Measurements from ENCODE around the gene BPIFA3. TPM values are rescaled to one million over a fixed set of nuclear protein-coding genes. Genes with fewer than 3 reads are reported as not detected.

Gene BPIFA3
- total RNA-seq, 1 donor from 2014 or later: not detected

DNA sequence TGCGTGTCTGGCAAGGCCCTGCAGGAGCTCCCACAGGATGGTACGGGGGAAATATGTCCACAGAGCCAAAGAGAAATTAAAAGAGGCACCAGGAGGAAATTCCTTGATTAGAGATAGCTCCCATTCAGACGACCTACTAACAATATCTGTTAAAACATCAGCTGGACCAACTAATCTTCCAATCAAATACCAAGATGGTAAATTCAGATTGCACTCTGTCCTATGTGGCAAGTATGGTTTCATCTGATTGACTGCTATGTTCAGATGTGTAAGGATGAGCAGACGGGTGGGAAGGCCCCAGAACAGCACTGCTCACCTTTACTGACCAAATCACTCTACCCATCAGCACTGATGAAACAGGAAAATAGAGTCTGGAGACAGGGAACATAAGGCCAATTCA is 29.7 kb upstream of the BPIFA3 start:
- Histone ChIP-seq H3K4me3 (no peak overlapping the region), H3K27me3 (no peaks in the 10 kb centered on the region), H3K27ac (no peak overlapping the region), H3K36me3 (no peaks in the 10 kb centered on the region), H3K4me1 (no peaks in the 10 kb centered on the region), H3K9me3 (no peaks in the 10 kb centered on the region)
- DNase-seq (ENCODE audit: low spot score in 2 of 2): no peak
- intact Hi-C loops (cut with DNase I): no loop called here
- TF ChIP-seq, protein P1, sequence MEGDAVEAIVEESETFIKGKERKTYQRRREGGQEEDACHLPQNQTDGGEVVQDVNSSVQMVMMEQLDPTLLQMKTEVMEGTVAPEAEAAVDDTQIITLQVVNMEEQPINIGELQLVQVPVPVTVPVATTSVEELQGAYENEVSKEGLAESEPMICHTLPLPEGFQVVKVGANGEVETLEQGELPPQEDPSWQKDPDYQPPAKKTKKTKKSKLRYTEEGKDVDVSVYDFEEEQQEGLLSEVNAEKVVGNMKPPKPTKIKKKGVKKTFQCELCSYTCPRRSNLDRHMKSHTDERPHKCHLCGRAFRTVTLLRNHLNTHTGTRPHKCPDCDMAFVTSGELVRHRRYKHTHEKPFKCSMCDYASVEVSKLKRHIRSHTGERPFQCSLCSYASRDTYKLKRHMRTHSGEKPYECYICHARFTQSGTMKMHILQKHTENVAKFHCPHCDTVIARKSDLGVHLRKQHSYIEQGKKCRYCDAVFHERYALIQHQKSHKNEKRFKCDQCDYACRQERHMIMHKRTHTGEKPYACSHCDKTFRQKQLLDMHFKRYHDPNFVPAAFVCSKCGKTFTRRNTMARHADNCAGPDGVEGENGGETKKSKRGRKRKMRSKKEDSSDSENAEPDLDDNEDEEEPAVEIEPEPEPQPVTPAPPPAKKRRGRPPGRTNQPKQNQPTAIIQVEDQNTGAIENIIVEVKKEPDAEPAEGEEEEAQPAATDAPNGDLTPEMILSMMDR (IDR thresholded peaks at IDR 0.05): no peak

DNA sequence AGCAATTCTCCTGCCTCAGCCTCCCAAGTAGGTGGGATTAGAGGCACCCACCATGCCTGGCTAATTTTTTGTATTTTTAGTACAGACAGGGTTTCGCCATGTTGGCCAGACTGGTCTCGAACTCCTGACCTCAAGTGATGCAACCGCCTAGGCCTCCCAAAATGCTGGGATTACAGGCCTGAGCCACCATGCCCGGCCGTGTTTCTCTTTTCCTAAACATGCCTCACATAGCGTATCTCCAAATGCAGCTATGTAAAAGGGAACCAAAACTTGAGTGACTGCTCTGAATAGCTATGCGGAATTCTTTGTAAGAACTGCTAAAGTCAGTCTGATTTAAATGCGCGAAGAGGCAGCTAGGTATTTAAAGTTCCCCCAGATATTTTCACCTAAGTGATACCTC is 28.7 kb upstream of the BPIFA3 start:
- intact Hi-C loops (cut with DNase I): no loop called here
- Histone ChIP-seq H3K27ac (no peak overlapping the region), H3K4me1 (no peaks in the 10 kb centered on the region), H3K27me3 (no peaks in the 10 kb centered on the region), H3K4me3 (no peak overlapping the region), H3K36me3 (no peaks in the 10 kb centered on the region), H3K9me3 (no peaks in the 10 kb centered on the region)
- DNase-seq (ENCODE audit: low spot score in 2 of 2): no peak
- TF ChIP-seq, protein P1 (IDR thresholded peaks at IDR 0.05): no peak

DNA sequence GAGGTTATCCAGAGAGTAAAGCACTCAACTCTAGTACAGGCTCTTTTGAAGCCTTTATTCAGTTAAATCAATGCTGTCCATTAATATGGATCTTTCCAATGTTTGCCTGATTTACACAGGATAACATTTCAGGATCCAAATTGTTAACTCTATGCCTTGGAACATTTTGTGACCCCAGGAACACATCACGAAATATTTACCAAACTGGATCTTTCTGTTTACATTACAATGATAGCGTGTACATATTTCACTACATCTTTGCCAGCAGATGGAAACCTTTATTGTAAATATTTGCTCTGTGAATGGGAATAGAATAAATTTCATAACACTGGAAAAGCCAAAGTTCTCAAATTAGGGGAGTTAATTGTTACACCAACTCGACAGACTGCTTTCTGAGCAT is 25.7 kb upstream of the BPIFA3 start:
- Histone ChIP-seq H3K27ac (no peak overlapping the region), H3K4me1 (no peaks in the 10 kb centered on the region), H3K36me3 (no peaks in the 10 kb centered on the region), H3K4me3 (no peak overlapping the region), H3K27me3 (no peaks in the 10 kb centered on the region), H3K9me3 (no peaks in the 10 kb centered on the region)
- intact Hi-C loops (cut with DNase I): no loop called here
- TF ChIP-seq, protein P1 (IDR thresholded peaks at IDR 0.05): no peak
- no peak for DNase-seq (ENCODE audit: low spot score in 2 of 2)

DNA sequence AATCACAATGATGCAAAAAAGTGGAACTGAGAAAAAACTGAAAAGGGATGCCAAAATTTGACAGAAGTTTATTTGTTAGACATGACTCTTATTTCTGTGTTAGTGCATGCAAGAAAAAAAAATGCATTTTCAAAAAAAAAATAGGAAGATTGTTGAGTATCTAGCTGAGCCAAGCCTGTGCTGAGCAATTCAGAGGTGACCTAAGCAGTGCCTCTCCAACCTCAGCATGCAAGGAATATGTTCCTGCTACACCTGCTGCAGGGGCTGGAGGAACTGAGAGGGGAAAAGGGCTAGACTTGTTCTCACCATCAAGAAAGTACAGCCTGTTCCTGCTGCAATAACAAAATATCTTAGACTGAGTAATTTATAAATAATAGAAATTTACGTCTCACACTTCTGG is 25.2 kb upstream of the BPIFA3 start:
- intact Hi-C loops (cut with DNase I): no loop called here
- Histone ChIP-seq H3K27me3 (no peaks in the 10 kb centered on the region), H3K36me3 (no peaks in the 10 kb centered on the region), H3K4me1 (no peaks in the 10 kb centered on the region), H3K4me3 (no peak overlapping the region), H3K27ac (no peak overlapping the region), H3K9me3 (no peaks in the 10 kb centered on the region)
- TF ChIP-seq, protein P1 (IDR thresholded peaks at IDR 0.05): no peak
- DNase-seq (ENCODE audit: low spot score in 2 of 2): no peak

DNA sequence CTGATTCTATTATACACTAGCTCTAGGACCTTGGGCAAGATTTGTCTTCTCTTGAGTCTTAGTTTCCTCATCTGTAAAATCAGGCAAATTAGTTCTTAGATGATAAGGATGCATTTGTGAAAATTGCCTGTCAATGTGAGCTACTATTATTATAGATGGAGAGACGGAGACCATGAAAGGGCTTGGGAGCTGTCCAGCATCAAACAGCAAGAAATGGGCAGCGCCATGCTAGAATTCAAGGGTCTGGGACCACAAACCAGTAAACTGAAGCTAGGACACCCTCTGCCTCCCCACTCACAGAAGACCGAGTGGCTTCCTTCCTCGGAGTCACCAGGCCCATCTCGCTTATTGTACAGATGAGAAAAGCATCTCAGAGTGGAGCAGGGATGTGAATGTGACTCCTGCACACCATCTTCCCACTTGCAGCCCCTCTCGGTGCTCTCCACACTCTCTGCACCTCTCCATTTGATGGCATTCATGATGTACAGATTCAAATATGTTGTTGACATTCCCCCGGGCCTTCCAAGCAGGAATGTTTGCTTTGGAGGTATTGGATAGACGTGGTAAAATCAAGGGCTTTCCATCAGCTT is 24.1 kb upstream of the BPIFA3 start:
- no peaks in the 10 kb centered on the region for H3K9me3 ChIP-seq
- no peak overlapping the region for H3K4me3 ChIP-seq
- no peaks in the 10 kb centered on the region for H3K27me3 ChIP-seq
- H3K36me3 ChIP-seq: no peaks in the 10 kb centered on the region
- no peak for DNase-seq (ENCODE audit: low spot score in 2 of 2)
- intact Hi-C loops (cut with DNase I): no loop called here
- H3K27ac ChIP-seq: no peak overlapping the region
- no peaks in the 10 kb centered on the region for H3K4me1 ChIP-seq
- TF ChIP-seq, protein P1 (IDR thresholded peaks at IDR 0.05): no peak

DNA sequence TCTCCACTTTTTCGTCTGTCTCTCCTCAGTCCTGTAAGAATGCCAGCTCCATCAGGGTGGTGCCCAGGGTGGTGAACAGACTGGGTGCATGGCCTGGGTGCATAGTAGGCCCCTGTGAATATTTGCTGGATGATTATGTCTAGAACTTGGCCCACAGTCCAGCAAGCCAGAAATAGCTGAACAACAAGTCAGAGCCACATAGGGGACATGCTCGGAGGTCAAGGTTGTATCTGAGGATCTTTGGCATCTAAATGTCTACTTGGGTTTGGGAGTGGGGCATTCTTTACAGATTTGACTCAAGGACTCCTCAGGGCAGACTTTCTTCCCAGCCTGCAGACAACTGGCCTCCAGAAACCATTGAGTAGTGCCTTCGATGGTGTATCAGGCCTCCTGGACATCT is 18.1 kb upstream of the BPIFA3 start:
- H3K36me3 ChIP-seq: no peaks in the 10 kb centered on the region
- H3K4me3 ChIP-seq: no peak overlapping the region
- TF ChIP-seq, protein P1 (IDR thresholded peaks at IDR 0.05): no peak
- H3K9me3 ChIP-seq: no peaks in the 10 kb centered on the region
- H3K27ac ChIP-seq: no peak overlapping the region
- intact Hi-C loops (cut with DNase I): no loop called here
- no peaks in the 10 kb centered on the region for H3K4me1 ChIP-seq
- H3K27me3 ChIP-seq: no peaks in the 10 kb centered on the region
- DNase-seq (ENCODE audit: low spot score in 2 of 2): no peak

All from ascending aorta (tissue), 2 donors.